ENCODE data around the gene CTSH. TPM values are rescaled to one million over a fixed set of nuclear protein-coding genes. Genes with fewer than 3 reads are reported as not detected.

CTSH gene
- polyA plus RNA-seq, 1 experiment = 30.9 TPM

DNA sequence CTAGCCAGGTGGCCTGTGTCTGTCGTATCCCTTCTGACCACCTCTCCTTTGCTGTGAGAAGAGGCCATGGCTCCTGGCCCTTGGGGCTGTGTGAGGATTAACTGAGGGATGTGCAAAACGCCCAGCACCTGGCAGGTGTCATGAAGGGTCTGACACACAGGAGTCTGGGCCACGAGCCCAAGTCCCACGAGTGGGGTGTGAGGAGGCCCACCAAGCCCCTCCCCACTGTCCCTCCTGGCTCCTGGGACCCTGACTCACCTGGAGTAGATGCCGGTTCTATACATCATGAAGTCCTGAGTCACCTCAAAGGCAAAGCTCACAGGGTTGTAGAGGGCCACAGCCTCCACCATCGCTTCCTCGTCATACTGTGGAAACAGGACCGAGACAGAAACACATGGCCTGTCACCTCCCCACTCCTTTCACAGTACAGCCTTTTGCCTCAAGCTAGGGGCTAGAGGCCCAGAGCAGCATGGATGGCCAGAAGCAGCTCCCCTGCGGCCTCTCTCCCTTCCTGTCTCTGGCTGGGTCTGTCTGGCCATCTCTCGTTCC is 19.7 kb downstream of the CTSH start:
- H3K4me3 ChIP-seq (ENCODE audit: low read depth, low read length) = no peak overlapping the region
- peaks cover 35% of the 10 kb centered on the region for H3K36me3 ChIP-seq (ENCODE audit: control insufficient read depth, insufficient read depth, low read length)
- CTCF ChIA-PET = interaction anchor here (1.3 to 2.5 kb wide), 2 partner anchors 15 to 54 kb away, joined by 3 to 9 read pairs; no protein-coding TSS in a partner anchor
- no peak for TF ChIP-seq CTCF (IDR thresholded peaks at IDR 0.05; ENCODE audit: insufficient read depth, low read depth, low read length)
- no peaks in the 10 kb centered on the region for H3K27me3 ChIP-seq (ENCODE audit: control insufficient read depth, insufficient read depth, low read length)
- POLR2A ChIA-PET = interaction anchor here (1.2 kb wide), 1 partner anchor 8 kb away, joined by 9 read pairs; no protein-coding TSS in a partner anchor
- no peak for DNase-seq (ENCODE audit: low read depth)

DNA sequence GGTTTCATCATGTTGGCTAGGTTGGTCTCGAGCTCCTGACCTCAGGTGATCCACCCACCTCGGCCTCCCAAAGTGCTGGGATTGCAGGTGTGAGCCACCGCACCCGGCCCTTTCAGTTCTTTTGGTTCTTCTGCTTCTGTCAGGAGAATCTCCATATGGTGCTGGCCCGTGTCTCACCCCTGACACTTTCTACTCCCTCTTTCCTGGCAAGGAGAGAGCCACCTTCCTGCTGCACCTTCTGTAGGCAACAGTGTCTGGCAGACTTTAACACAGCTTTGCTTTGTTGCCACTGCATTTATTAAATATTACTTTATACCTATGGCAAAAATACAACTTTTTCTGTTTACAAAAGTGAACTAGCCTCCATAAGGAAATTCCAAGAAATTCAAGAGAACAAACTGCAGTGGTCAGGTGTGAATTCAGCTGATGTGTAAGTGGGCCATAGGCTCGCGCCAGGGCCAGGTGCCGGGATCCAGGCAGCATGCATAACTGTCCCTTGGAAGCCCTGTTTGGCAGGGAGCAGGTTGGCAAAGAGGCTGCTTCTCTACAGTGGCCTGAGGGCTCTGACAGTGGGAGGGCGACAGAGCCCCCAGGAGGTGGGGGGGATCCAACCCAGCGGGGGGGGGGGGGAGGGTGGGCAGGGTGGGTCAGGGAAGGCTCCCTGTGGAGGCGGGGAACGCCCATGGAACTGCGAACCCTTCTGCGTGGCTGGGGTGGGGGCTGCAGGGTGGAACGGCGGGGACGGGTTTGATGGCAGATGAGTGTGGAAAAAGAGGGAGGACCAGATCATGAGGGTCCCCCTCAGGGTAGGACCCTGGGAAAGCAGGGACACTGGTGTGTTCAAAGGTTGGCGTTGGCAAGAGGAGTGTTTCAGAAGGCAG is 21.1 kb downstream of the CTSH start:
- CTCF ChIA-PET = interaction anchor here (2.5 kb wide), 1 partner anchor 13 kb away, joined by 9 read pairs; no protein-coding TSS in a partner anchor
- H3K4me3 ChIP-seq (ENCODE audit: low read depth, low read length) = no peak overlapping the region
- H3K27me3 ChIP-seq (ENCODE audit: control insufficient read depth, insufficient read depth, low read length) = no peaks in the 10 kb centered on the region
- DNase-seq (ENCODE audit: low read depth) = no peak
- peaks cover 35% of the 10 kb centered on the region for H3K36me3 ChIP-seq (ENCODE audit: control insufficient read depth, insufficient read depth, low read length)
- TF ChIP-seq CTCF (IDR thresholded peaks at IDR 0.05; ENCODE audit: insufficient read depth, low read depth, low read length) = no peak
- POLR2A ChIA-PET = no interaction called here

DNA sequence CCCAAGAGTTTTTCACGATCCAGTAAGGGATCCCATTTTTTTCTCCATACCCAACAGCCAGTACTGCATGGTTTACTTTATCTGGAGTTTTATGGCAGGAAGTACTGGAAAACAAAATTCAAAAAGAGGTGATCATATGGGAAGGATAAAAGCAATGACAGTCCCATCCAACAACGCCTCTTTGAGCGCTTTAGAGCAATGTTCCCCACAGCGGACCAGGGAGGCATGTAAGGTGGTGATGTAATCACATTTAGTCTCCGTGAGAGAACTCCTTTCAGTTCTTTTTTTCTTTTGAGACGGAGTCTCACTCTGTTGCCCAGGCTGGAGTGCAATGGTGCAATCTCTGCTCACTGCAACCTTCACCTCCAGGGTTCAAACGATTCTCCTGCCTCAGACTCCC is 21.8 kb downstream of the CTSH start:
- no peak for DNase-seq (ENCODE audit: low read depth)
- no peaks in the 10 kb centered on the region for H3K27me3 ChIP-seq (ENCODE audit: control insufficient read depth, insufficient read depth, low read length)
- no peak for TF ChIP-seq CTCF (IDR thresholded peaks at IDR 0.05; ENCODE audit: insufficient read depth, low read depth, low read length)
- POLR2A ChIA-PET = no interaction called here
- H3K36me3 ChIP-seq (ENCODE audit: control insufficient read depth, insufficient read depth, low read length) = peaks cover 36% of the 10 kb centered on the region
- no peak overlapping the region for H3K4me3 ChIP-seq (ENCODE audit: low read depth, low read length)
- CTCF ChIA-PET = no interaction called here

DNA sequence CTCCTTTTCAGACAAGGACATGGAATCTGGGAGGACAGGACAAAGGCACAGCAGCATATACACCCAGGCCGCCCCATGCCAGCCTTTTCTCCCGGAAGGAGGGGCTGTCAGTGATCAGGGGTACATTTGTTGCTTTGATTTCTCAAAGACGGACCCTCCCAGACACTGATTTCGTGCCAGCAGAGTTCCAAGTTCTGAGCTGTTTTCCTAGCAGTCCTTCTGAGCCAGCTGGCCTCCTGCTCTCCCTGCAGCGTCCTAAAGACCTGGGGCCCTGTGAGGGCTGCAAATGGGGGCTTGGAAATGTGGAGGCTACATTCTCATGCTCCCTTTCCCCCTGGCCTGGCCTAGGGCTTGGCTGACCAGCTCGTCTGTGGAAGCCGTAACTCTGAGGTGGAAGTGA is 22.3 kb downstream of the CTSH start:
- TF ChIP-seq CTCF (IDR thresholded peaks at IDR 0.05; ENCODE audit: insufficient read depth, low read depth, low read length) = no peak
- no peak for DNase-seq (ENCODE audit: low read depth)
- peaks cover 33% of the 10 kb centered on the region for H3K36me3 ChIP-seq (ENCODE audit: control insufficient read depth, insufficient read depth, low read length)
- no peaks in the 10 kb centered on the region for H3K27me3 ChIP-seq (ENCODE audit: control insufficient read depth, insufficient read depth, low read length)
- CTCF ChIA-PET = interaction anchor here (1.1 to 1.5 kb wide), 3 partner anchors 8 to 57 kb away, joined by 4 to 5 read pairs (median 4); no protein-coding TSS in a partner anchor
- POLR2A ChIA-PET = no interaction called here
- no peak overlapping the region for H3K4me3 ChIP-seq (ENCODE audit: low read depth, low read length)

DNA sequence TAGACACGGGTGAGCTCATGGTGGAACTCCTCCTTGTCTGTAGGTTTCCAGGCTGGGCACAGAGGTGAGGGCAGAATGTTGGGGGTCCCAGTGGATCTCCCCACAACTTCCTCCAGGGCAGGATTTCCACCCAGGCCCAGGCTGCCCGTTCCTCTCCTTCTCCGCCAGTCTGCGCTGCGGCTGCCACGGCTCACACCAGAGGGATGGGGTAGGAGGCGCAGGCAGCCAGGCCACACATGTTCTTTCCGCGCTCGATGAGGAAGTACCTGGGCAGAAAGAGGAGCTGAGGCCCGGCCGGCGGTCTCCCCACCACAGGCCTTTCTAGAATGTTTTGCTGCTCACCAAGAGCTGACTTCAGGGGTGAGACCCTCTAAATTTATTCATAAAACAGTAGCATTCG is 22.9 kb downstream of the CTSH start:
- Histone ChIP-seq H3K4me3 (ENCODE audit: low read depth, low read length) (no peak overlapping the region), H3K36me3 (ENCODE audit: control insufficient read depth, insufficient read depth, low read length) (peaks cover 30% of the 10 kb centered on the region), H3K27me3 (ENCODE audit: control insufficient read depth, insufficient read depth, low read length) (no peaks in the 10 kb centered on the region)
- no peak for DNase-seq (ENCODE audit: low read depth)
- ChIA-PET CTCF (interaction anchor here (1.1 to 1.6 kb wide), 4 partner anchors 9 to 262 kb away, joined by 3 to 5 read pairs (median 4); no protein-coding TSS in a partner anchor), POLR2A (interaction anchor here (0.6 kb wide), 1 partner anchor 49 kb away, joined by 3 read pairs; the partner anchor contains the start of gene MORF4L1)
- TF ChIP-seq CTCF (IDR thresholded peaks at IDR 0.05; ENCODE audit: insufficient read depth, low read depth, low read length) = no peak
